Astrocyte (in vitro differentiated cells and primary cell): Measurements from ENCODE around the gene CRADD. TPM values are rescaled to one million over a fixed set of nuclear protein-coding genes. Genes with fewer than 3 reads are reported as not detected.

ENCODE experiments used
- DNase-seq: peaks from one replicate; pipeline ENCODE4 v3.0.0-alpha.2; 2010; ENCODE audit warnings: low read depth
- FAIRE-seq: peaks from 2 replicates; lab custom pipeline; 2011; peaks lifted over from hg19 to GRCh38; lab: Jason Lieb, UNC
- H2AFZ ChIP-seq: 2 replicates; pipeline ENCODE4 v1.6.0; 2012; ENCODE audit warnings: low read depth, low read length, inconsistent platforms
- H3K27ac ChIP-seq: 2 replicates; pipeline ENCODE4 v1.5.1; 2011; ENCODE audit warnings: low read depth, low read length, inconsistent platforms
- H3K27me3 ChIP-seq: 2 replicates; pipeline ENCODE4 v1.6.0; 2011; ENCODE audit warnings: low read length, inconsistent platforms; ENCODE audit not compliant: insufficient read depth
- H3K36me3 ChIP-seq: 2 replicates; pipeline ENCODE4 v1.5.1; 2011; ENCODE audit warnings: low read length, inconsistent platforms; ENCODE audit not compliant: insufficient read depth
- H3K4me1 ChIP-seq: 2 replicates; pipeline ENCODE4 v1.5.1; 2011; ENCODE audit warnings: low read length, inconsistent platforms; ENCODE audit not compliant: insufficient read depth
- H3K4me2 ChIP-seq: 2 replicates; pipeline ENCODE4 v1.6.0; 2012; ENCODE audit warnings: low read length, inconsistent platforms
- H3K4me3 ChIP-seq: 2 replicates; pipeline ENCODE4 v1.5.1; 2011; ENCODE audit warnings: low read depth, mild to moderate bottlenecking, low read length, inconsistent platforms; ENCODE audit not compliant: insufficient read depth
- H3K79me2 ChIP-seq: 2 replicates; pipeline ENCODE4 v1.6.0; 2012; ENCODE audit warnings: mild to moderate bottlenecking, low read length, inconsistent platforms; ENCODE audit not compliant: insufficient read depth
- H3K9ac ChIP-seq: 2 replicates; pipeline ENCODE4 v1.6.0; 2012; ENCODE audit warnings: mild to moderate bottlenecking, low read length, inconsistent platforms
- H3K9me3 ChIP-seq: 2 replicates; pipeline ENCODE4 v1.5.1; 2012; ENCODE audit warnings: low read depth, mild to moderate bottlenecking, low read length, inconsistent platforms; ENCODE audit not compliant: insufficient read depth
- H4K20me1 ChIP-seq: 2 replicates; pipeline ENCODE4 v1.6.0; 2012; ENCODE audit warnings: low read length, inconsistent platforms; ENCODE audit not compliant: insufficient read depth
- H3K27ac Mint-ChIP-seq: one replicate; pipeline ENCODE4 v1.8.0; 2021; ENCODE audit warnings: mild to moderate bottlenecking, mixed read lengths; ENCODE audit not compliant: unreplicated experiment
- H3K27me3 Mint-ChIP-seq: one replicate; pipeline ENCODE4 v1.8.0; 2021; ENCODE audit warnings: low read depth, mixed read lengths; ENCODE audit not compliant: unreplicated experiment
- H3K36me3 Mint-ChIP-seq: one replicate; pipeline ENCODE4 v1.8.0; 2021; ENCODE audit warnings: low read depth, mixed read lengths; ENCODE audit not compliant: unreplicated experiment
- H3K4me1 Mint-ChIP-seq: one replicate; pipeline ENCODE4 v1.8.0; 2021; ENCODE audit warnings: low read depth, mixed read lengths; ENCODE audit not compliant: unreplicated experiment
- H3K4me3 Mint-ChIP-seq: one replicate; pipeline ENCODE4 v1.8.0; 2021; ENCODE audit warnings: mild to moderate bottlenecking, moderate library complexity, mixed read lengths; ENCODE audit not compliant: unreplicated experiment
- H3K9me3 Mint-ChIP-seq: one replicate; pipeline ENCODE4 v1.8.0; 2021; ENCODE audit warnings: mild to moderate bottlenecking, mixed read lengths; ENCODE audit not compliant: unreplicated experiment
- EZH2 ChIP-seq: IDR thresholded peaks from 2 replicates; pipeline ENCODE4 v1.6.1; 2012; ENCODE audit warnings: mild to moderate bottlenecking, low read length, inconsistent platforms; ENCODE audit not compliant: insufficient read depth
- total RNA-seq: library from RNA; stranded (reverse); gene quantifications from 2 replicates; pipeline ENCODE4 v1.2.1, GENCODE V29; 2021
- TF ChIP-seq, protein P1 (sequence below): IDR thresholded peaks from 2 replicates; pipeline ENCODE4 v1.5.1; 2011; ENCODE audit warnings: low read depth, mild to moderate bottlenecking, inconsistent platforms, low read length, moderate library complexity; ENCODE audit not compliant: insufficient read depth

The CRADD gene
- total RNA-seq, 1 donor from 2014 or later: 8.8 TPM

DNA sequence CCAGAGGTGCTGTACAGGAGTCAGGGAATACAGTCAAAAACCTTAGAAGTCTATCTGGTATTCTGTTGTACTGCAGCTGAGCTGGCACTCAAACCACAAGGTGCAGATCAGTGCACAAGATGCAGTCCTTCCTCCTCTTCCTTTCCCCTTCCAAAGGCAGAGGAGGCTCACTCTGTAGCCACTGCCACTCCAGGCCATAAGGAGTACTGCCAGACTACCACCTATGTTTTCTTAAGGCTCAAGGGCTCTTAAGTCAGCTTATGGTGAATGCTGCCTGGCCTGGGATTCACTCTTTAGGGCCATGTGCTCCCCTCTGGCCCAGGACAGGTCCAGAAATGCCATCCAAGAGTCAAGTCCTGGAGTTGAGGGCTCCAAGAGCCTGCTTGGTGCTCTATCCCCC lies 200.3 kb downstream of the CRADD start:
- TF ChIP-seq, protein P1, sequence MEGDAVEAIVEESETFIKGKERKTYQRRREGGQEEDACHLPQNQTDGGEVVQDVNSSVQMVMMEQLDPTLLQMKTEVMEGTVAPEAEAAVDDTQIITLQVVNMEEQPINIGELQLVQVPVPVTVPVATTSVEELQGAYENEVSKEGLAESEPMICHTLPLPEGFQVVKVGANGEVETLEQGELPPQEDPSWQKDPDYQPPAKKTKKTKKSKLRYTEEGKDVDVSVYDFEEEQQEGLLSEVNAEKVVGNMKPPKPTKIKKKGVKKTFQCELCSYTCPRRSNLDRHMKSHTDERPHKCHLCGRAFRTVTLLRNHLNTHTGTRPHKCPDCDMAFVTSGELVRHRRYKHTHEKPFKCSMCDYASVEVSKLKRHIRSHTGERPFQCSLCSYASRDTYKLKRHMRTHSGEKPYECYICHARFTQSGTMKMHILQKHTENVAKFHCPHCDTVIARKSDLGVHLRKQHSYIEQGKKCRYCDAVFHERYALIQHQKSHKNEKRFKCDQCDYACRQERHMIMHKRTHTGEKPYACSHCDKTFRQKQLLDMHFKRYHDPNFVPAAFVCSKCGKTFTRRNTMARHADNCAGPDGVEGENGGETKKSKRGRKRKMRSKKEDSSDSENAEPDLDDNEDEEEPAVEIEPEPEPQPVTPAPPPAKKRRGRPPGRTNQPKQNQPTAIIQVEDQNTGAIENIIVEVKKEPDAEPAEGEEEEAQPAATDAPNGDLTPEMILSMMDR: no peak
- TF ChIP-seq EZH2: no peak
- H3K9ac ChIP-seq: no peak overlapping the region
- Mint-ChIP-seq H3K36me3 (peaks cover 2% of the 10 kb centered on the region), H3K27me3 (no peaks in the 10 kb centered on the region), H3K9me3 (peaks cover 10% of the 10 kb centered on the region), H3K27ac (no peak overlapping the region), H3K4me3 (no peak overlapping the region), H3K4me1 (peaks cover 9% of the 10 kb centered on the region)
- H2AFZ ChIP-seq: no peak overlapping the region
- no peak for DNase-seq
- no peaks in the 10 kb centered on the region for H3K9me3 ChIP-seq
- no peak overlapping the region for H3K27ac ChIP-seq
- H3K27me3 ChIP-seq: no peaks in the 10 kb centered on the region
- no peak overlapping the region for H3K4me3 ChIP-seq
- no peak for FAIRE-seq
- no peaks in the 10 kb centered on the region for H4K20me1 ChIP-seq
- no peak overlapping the region for H3K4me2 ChIP-seq
- H3K79me2 ChIP-seq: no peaks in the 10 kb centered on the region
- H3K4me1 ChIP-seq: peaks cover 12% of the 10 kb centered on the region
- H3K36me3 ChIP-seq: no peaks in the 10 kb centered on the region

DNA sequence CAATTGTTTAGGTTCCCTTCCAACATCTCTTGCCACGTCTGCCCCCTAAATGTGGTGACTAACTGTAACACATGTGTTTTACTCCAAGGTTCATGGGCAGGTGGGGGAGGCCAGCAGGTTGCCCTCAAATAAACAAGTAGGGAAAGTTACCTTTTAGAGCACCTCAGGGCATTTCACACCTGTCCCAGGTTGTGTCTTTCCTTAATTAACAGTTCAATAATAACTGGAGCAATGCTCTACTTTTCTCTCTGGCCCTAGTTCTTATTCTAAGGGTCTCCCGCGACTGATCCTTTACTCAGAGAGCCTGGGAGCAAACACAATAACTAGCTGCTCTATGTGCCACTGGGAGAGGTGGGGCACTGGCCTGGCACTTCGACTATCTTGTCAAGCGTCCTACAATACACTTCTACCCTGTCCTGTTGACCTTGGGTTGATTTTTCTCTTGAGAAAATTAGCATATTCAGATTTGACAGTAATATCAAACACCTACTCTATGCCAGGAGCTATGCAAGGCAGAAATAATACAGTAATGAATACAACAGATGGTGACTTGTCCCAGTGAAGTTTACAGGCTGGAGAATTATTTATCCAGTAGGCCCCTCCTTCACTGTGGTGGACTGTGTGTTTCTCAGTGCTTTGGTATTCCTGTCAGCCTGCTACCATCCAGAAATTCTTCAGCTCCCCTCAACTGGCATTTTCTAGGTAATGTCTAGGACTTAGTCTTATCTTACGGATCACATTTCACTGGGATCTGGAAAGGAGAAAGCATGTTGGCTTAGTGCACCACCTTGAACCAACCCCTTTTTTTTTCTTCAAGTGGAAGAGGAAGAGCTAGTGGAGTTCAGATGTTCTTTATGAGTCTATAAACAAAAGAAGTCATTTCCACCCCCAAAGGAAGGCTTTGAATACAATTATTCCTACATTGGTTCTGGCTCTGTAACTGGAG lies 202.6 kb downstream of the CRADD start:
- Mint-ChIP-seq H3K4me3 (no peak overlapping the region), H3K27me3 (peaks cover 1% of the 10 kb centered on the region), H3K9me3 (peaks cover 4% of the 10 kb centered on the region), H3K36me3 (peaks cover 2% of the 10 kb centered on the region), H3K4me1 (peaks cover 12% of the 10 kb centered on the region), H3K27ac (no peak overlapping the region)
- Histone ChIP-seq H3K4me3 (no peak overlapping the region), H3K27ac (peak overlapping the region; percentile 54), H3K27me3 (no peaks in the 10 kb centered on the region), H3K36me3 (no peaks in the 10 kb centered on the region), H2AFZ (no peak overlapping the region), H3K4me1 (peaks cover 30% of the 10 kb centered on the region), H4K20me1 (no peaks in the 10 kb centered on the region), H3K9ac (peak overlapping the region; percentile 1), H3K4me2 (peak overlapping the region; percentile 5), H3K79me2 (no peaks in the 10 kb centered on the region), H3K9me3 (no peaks in the 10 kb centered on the region)
- peak; percentile 69 for FAIRE-seq
- DNase-seq: peak; percentile 97
- no peak for TF ChIP-seq EZH2
- TF ChIP-seq, protein P1: no peak
